ENCODE measurements around the gene GLT1D1.

Gene GLT1D1

DNA sequence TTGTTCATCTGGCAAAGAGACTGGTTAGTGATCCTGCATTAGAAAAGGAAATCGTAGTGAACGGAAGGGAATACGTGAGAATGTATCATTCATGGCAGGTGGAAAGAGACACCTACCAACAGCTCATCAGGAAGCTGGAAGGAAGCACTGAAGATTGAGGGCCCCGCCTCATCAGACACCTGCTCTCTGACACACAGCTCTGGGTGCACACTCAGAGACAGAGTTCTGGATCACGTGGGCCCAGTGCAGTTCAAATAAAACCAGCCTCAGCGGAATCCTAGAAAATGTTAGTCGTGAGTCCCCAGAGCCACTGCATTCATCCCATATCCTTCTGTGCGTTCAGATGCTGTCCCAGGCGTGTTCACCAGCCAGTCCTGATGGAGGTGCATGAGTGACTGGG is 129.7 kb downstream of the GLT1D1 start:
- Histone ChIP-seq H2AFZ (ENCODE audit: low read depth, low read length, severe bottlenecking) (no peak overlapping the region), H3K4me2 (ENCODE audit: low read depth, low read length, poor library complexity, severe bottlenecking) (no peak overlapping the region), H3K79me2 (ENCODE audit: insufficient read depth, low read length) (no peaks in the 10 kb centered on the region), H3K27ac (ENCODE audit: low read depth, low read length) (no peak overlapping the region), H3F3A (ENCODE audit: insufficient read depth) (no peaks in the 10 kb centered on the region), H3K27me3 (ENCODE audit: low read length) (0 out of 2 replicates have a peak, but pooled peaks cover 3% of the 10 kb centered on the region), H3K9me2 (replicated peaks; ENCODE audit: insufficient read depth, low read length) (no peaks in the 10 kb centered on the region), H3K9me3 (ENCODE audit: insufficient read depth, low read length) (no peaks in the 10 kb centered on the region), H3K4me3 (ENCODE audit: insufficient read depth, low read length, poor library complexity, severe bottlenecking) (no peak overlapping the region), H3K36me3 (ENCODE audit: low read length) (no peaks in the 10 kb centered on the region), H4K20me1 (ENCODE audit: low read depth, low read length) (no peaks in the 10 kb centered on the region), H3K9ac (ENCODE audit: low read length) (no peak overlapping the region)
- no peak for TF ChIP-seq EZH2phosphoT487 (conservative IDR thresholded peaks at IDR 0.05; ENCODE audit: low read length)
- no peak for TF ChIP-seq CTCF (IDR thresholded peaks at IDR 0.05; ENCODE audit: insufficient read depth, low read length, poor library complexity, severe bottlenecking)

GRCh38 chr12:128983371-128983770 is 130.1 kb downstream of the GLT1D1 start:
- no peaks in the 10 kb centered on the region for H4K20me1 ChIP-seq (ENCODE audit: low read depth, low read length)
- no peak overlapping the region for H3K9ac ChIP-seq (ENCODE audit: low read length)

DNA sequence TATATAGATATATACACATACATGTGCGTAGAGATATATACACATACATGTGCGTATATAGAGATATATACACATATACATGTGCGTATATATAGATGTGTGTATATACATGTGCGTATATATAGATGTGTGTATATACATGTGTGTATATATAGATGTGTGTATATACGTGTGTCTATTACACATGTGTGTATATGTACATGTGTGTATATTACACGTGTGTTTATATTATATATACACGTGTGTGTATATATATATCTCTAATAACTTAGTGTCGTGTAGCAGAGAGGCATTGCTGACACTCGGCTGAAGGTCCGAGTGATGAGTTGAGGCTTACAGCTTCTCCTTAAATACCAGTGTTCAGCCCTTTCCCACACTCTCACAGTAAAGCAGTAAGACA is 133.7 kb downstream of the GLT1D1 start:
- no peak overlapping the region for H2AFZ ChIP-seq (ENCODE audit: low read depth, low read length, severe bottlenecking)
- H3K9me2 ChIP-seq (replicated peaks; ENCODE audit: insufficient read depth, low read length) = no peaks in the 10 kb centered on the region
- no peaks in the 10 kb centered on the region for H4K20me1 ChIP-seq (ENCODE audit: low read depth, low read length)
- no peak overlapping the region for H3K4me2 ChIP-seq (ENCODE audit: low read depth, low read length, poor library complexity, severe bottlenecking)
- no peak overlapping the region for H3K4me3 ChIP-seq (ENCODE audit: insufficient read depth, low read length, poor library complexity, severe bottlenecking)
- H3K79me2 ChIP-seq (ENCODE audit: insufficient read depth, low read length) = no peaks in the 10 kb centered on the region
- no peak for TF ChIP-seq CTCF (IDR thresholded peaks at IDR 0.05; ENCODE audit: insufficient read depth, low read length, poor library complexity, severe bottlenecking)
- no peak for TF ChIP-seq EZH2phosphoT487 (conservative IDR thresholded peaks at IDR 0.05; ENCODE audit: low read length)
- H3K27me3 ChIP-seq (ENCODE audit: low read length) = peaks cover 3% of the 10 kb centered on the region; the same call in 1 of the 2 replicates
- no peak overlapping the region for H3K27ac ChIP-seq (ENCODE audit: low read depth, low read length)
- H3K9me3 ChIP-seq (ENCODE audit: insufficient read depth, low read length) = no peaks in the 10 kb centered on the region
- no peak overlapping the region for H3K9ac ChIP-seq (ENCODE audit: low read length)
- no peaks in the 10 kb centered on the region for H3K36me3 ChIP-seq (ENCODE audit: low read length)
- H3F3A ChIP-seq (ENCODE audit: insufficient read depth) = no peaks in the 10 kb centered on the region

More at GRCh38 chr12:128983371-128983770, 130.1 kb downstream of the GLT1D1 start:
- Histone ChIP-seq H3K36me3 (ENCODE audit: low read length) (no peaks in the 10 kb centered on the region), H3K9me3 (ENCODE audit: insufficient read depth, low read length) (no peaks in the 10 kb centered on the region), H3F3A (ENCODE audit: insufficient read depth) (no peaks in the 10 kb centered on the region), H3K4me3 (ENCODE audit: insufficient read depth, low read length, poor library complexity, severe bottlenecking) (no peak overlapping the region), H2AFZ (ENCODE audit: low read depth, low read length, severe bottlenecking) (no peak overlapping the region), H3K9me2 (replicated peaks; ENCODE audit: insufficient read depth, low read length) (no peaks in the 10 kb centered on the region), H3K4me2 (ENCODE audit: low read depth, low read length, poor library complexity, severe bottlenecking) (no peak overlapping the region), H3K27ac (ENCODE audit: low read depth, low read length) (no peak overlapping the region), H3K27me3 (ENCODE audit: low read length) (0 out of 2 replicates have a peak, but pooled peaks cover 3% of the 10 kb centered on the region), H3K79me2 (ENCODE audit: insufficient read depth, low read length) (no peaks in the 10 kb centered on the region)
- TF ChIP-seq CTCF (IDR thresholded peaks at IDR 0.05; ENCODE audit: insufficient read depth, low read length, poor library complexity, severe bottlenecking) (no peak), EZH2phosphoT487 (conservative IDR thresholded peaks at IDR 0.05; ENCODE audit: low read length) (no peak)
